Myocyte (in vitro differentiated cells): ENCODE results near the gene ADGRL2. TPM values are rescaled to one million over a fixed set of nuclear protein-coding genes. Genes with fewer than 3 reads are reported as not detected.

Source experiments
- DNase-seq: peaks from one replicate; pipeline ENCODE4 v3.0.0-alpha.2; 2012; ENCODE audit warnings: low read depth
- total RNA-seq: library from RNA; depleted of rRNA; stranded (reverse); fragments of >200 nt; gene quantifications from 2 replicates; pipeline ENCODE4 v1.2.3, GENCODE V29; 2014

The ADGRL2 gene
- total RNA-seq, 1 donor from 2014 or later = 1.8 TPM

GRCh38 chr1:81805537-81806431 lies 5.0 kb downstream of the ADGRL2 start:
- DNase-seq = no peak

- DNase-seq = no peak
Observed at GRCh38 chr1:81806432-81806770, 5.7 kb downstream of the ADGRL2 start.

GRCh38 chr1:81808760-81809159 lies 8.0 kb downstream of the ADGRL2 start:
- no peak for DNase-seq

GRCh38 chr1:81809808-81810207 lies 9.1 kb downstream of the ADGRL2 start:
- no peak for DNase-seq

GRCh38 chr1:81811757-81812371 lies 11.1 kb downstream of the ADGRL2 start:
- no peak for DNase-seq

- DNase-seq = no peak
Observed at GRCh38 chr1:81812712-81813111, 12.0 kb downstream of the ADGRL2 start.

- DNase-seq = no peak
Observed at GRCh38 chr1:81813691-81814090, 13.0 kb downstream of the ADGRL2 start.

- no peak for DNase-seq
Observed at GRCh38 chr1:81819613-81820012, 18.9 kb downstream of the ADGRL2 start.

- no peak for DNase-seq
Observed at GRCh38 chr1:81820765-81821164, 20.0 kb downstream of the ADGRL2 start.

- DNase-seq = no peak
Observed at GRCh38 chr1:81823082-81823481, 22.3 kb downstream of the ADGRL2 start.

- DNase-seq = no peak
Observed at GRCh38 chr1:81824759-81825158, 24.0 kb downstream of the ADGRL2 start.

- DNase-seq = no peak
Observed at GRCh38 chr1:81827942-81828341, 27.2 kb downstream of the ADGRL2 start.

GRCh38 chr1:81832573-81832972 lies 31.8 kb downstream of the ADGRL2 start:
- DNase-seq = no peak

- DNase-seq = no peak
Observed at GRCh38 chr1:81833722-81834121, 33.0 kb downstream of the ADGRL2 start.

GRCh38 chr1:81834268-81834667 lies 33.5 kb downstream of the ADGRL2 start:
- DNase-seq = no peak

- DNase-seq = peak; percentile 7
Observed at GRCh38 chr1:81834921-81835698, 34.4 kb downstream of the ADGRL2 start.

GRCh38 chr1:81836007-81836626 lies 35.4 kb downstream of the ADGRL2 start:
- DNase-seq = no peak

GRCh38 chr1:81838600-81839218 lies 38.0 kb downstream of the ADGRL2 start:
- DNase-seq = no peak

GRCh38 chr1:81840805-81841204 lies 40.1 kb downstream of the ADGRL2 start:
- DNase-seq = no peak

GRCh38 chr1:81841795-81842194 lies 41.1 kb downstream of the ADGRL2 start:
- no peak for DNase-seq

- no peak for DNase-seq
Observed at GRCh38 chr1:81844477-81844876, 43.7 kb downstream of the ADGRL2 start.
